ENCODE measurements around the gene MECP2.

MECP2 gene

DNA sequence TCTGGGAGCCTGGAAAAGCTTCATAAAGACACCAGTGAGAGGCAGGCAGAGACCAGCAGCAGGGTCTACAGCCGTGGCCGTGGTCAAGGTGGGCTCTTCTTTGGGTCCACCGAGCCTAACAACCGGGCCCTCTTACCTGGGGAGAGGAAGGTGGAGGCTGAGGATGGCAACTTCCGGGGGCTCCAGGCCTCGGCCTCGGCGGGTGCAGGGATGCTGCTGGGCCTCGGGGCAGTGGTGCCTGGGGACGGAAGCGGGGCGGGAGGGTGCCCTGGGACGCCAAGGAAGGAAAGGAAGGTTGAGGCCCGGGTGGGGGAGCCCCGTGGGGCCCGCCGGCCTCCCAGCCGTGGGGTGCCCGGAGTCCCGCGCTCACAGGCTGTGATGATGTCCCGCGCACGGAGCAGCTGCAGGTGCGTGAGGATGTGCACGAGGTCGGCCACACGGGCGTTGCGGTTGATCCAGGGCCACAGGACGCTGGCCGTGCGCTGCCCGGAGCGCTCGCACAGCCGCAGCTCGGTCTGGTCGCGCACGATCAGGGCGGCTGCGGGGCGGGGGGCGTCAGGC, 78.4 kb downstream of the MECP2 start:
- DNase-seq: no peak

DNA sequence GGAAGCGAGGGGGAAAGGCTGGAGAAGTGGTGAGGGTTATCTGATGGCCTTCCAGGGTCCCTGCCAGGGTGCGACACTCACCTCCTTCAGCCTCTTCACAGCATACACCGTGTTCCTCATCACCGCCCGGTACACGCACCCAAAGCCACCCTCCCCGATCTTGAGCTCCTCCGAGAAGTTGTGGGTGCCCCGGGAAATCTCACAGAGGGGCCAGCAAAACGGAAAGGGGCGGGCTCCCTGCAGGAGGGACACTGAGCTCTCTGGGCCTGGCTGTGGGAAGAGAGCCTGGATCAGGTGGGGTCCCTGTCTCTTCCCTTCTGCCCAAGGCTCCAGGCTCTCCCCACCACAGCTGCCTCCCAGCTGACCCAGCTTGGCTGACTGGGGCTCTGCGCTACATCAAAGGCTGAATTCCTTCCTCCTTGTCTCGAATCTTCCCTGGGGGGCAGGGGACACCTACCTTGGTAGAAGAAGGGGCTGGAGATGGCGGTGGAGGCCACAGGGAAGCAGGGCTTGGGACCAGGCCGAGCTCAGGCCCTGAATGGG, 78.9 kb downstream of the MECP2 start:
- no peak for DNase-seq

DNA sequence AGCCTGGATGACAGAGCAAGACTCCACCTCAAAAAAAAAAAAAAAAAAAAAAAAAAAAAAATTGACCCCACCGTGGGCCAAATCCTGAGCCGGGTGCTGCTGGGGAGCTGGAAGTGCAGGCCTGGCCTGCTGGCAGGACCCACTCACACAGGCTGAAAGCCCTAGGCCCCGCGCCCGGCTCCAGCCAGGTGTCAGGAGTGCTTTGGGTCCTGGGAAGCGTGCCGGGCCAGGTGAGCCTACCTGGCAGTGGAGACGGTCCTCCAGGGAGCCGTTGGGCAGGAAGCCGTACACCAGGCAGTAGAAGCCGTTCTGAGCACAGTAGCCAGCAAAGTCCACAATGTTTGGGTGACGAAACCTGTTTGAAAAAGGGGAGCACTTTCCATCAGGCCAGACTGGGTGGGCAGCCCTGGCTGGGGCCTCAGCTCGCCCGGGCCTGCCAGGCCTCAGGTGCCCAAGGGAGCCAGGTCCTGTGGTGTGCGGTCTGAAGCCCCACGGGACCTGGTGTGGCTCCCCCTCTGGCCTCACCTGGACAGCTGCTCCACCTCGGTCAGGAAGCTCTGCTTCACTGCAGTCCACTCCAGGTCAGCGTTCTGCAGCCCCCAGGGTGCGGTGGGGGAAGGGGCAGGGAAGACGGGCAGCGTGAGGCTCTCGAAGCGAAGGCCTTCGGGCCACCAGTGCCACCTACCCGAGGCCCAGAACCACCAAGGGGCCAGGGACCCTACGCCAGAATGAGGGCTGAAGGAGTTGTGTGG, 79.6 kb downstream of the MECP2 start:
- DNase-seq: no peak

- no peak for DNase-seq
Observed at GRCh38 chrX:154016366-154017076, 81.0 kb downstream of the MECP2 start.

DNA sequence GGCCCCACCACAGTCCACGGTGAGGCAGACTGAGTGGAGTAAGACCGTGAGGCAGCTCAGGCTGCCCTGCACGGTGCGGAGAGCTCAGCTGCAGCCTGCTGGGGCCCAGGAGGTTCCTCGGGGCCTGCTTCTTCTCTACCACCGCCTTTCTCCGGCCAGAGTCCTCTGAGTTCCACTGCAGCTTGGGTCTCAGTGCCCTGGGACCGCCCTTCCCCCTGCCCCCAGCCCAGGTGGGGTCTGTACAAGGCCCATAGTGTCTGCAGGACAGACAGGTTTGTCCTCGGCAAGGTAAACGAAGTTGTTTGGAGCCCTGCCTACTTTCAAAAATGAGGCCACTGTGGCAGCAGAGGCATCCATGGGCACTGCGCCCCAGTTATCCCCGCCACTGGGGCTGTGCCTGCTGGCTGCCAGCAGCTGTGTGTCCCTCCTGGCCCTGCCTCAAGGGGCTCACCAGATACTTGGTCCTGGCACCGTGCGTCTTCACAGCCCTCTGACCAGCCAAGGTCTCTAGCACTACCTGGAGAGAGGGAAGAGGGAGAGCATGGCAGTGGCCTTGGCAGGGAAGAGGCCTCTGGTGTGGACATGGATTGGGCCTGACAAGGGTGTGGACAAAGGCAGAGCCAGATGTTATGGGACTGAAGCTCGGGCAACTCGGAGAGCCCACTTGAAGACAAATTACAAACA, 81.8 kb downstream of the MECP2 start:
- DNase-seq: no peak

GRCh38 chrX:154014429-154015380, 82.8 kb downstream of the MECP2 start:
- no peak for DNase-seq

GRCh38 chrX:154013614-154014360, 83.7 kb downstream of the MECP2 start:
- peak in 18 of 56 donors; percentile 2 to 35 (median 17) for DNase-seq

DNA sequence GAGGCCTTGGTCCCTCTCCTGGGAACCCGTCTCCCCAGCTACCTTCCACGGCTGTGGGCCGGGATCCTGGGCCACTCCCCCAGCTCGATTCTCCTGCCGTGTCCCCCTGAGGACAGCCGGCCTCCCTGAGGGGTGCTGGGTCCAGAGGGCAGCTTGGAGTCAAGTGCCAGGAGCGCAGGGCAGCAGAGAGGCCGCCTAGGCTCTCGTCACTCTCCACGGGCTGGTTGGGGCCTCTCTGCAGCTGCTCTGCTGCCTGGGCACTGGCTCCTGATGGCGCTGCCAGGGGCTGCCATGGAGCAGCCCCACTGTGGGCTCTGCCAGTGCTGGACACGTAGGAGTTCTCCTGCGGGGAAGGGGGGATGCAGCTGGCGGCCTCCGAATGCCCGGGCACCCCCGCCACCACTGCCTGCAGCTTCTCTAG, 84.5 kb downstream of the MECP2 start:
- peak in 15 of 56 donors; percentile 6 to 55 (median 27) for DNase-seq

- DNase-seq: peak in 21 of 56 donors; percentile 1 to 52 (median 27)
Observed at GRCh38 chrX:154012336-154012991, 85.1 kb downstream of the MECP2 start.

- no peak for DNase-seq
Observed at GRCh38 chrX:154011376-154012335, 85.9 kb downstream of the MECP2 start.

- DNase-seq: no peak
Observed at GRCh38 chrX:154010330-154011087, 87.0 kb downstream of the MECP2 start.

GRCh38 chrX:154008521-154008920, 89.0 kb downstream of the MECP2 start:
- no peak for DNase-seq

- DNase-seq: no peak
Observed at GRCh38 chrX:154006947-154007346, 90.6 kb downstream of the MECP2 start.

DNA sequence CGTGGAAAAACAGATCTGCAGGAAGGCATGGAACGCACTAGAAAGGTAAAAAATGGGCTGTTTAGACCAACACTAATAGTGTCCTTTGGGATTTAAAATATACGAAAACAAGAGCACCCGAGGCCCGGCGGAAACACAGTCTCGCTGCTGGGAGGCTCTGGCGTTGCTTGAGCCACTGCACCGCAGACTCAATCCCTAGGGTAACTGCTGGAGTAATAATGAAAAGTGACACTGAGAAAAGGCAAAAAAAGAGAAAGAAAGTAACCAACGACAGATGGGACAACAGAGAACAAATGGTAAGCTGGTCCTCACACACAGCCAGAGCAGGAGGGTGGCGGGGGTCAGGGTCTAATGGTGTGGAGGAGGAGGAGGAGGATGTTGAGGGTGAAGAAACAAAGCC, 93.2 kb downstream of the MECP2 start:
- DNase-seq: no peak

GRCh38 chrX:154002215-154002719, 95.2 kb downstream of the MECP2 start:
- peak in 29 of 56 donors; percentile 7 to 65 (median 33) for DNase-seq

DNA sequence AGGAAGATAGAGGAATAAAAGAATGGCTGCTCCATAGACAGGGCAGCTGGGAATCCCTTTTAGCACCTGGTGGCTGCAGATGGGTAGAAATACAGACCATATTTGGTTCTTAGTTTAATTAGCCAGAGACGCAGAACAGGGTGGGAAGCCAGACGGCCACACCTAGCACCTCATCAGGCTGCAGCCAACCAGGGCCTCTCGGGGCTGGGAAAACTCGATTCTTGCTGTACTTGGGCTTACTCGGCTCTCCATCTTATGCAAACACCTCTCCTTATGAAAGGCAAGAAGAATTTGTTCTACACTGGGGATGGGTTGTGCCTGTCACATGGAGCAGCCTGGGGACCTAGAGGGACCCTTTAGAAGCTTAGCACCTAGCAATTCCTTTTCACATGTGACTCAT, 97.5 kb downstream of the MECP2 start:
- DNase-seq: no peak
